ENCODE results near the gene INAFM1.
A peak's percentile ranks its signal among the peaks of the same experiment; 100 is the strongest.

INAFM1 gene

GRCh38 chr19:47310323-47310722 lies 35.6 kb downstream of the INAFM1 start:
- no peak for DNase-seq (ENCODE audit: low spot score)

DNA sequence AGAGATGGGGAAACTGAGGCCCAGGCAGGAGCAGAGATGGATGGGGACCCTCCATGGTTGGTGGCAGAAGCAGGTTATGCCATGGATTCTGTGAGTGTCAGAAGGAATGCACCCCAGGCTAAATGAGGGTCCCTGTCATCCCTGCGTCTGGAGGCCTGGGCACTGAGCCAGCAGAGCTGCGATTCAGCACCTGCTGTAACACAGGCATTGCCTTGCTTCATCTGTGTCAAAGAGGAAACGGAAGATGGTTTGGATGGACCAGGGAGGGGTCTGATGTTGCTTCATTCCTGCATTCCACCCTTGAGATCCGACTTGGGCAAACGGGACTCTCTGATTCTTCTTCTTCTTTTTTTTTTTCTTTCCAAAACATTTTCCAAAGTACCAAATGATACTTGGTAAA lies 36.1 kb downstream of the INAFM1 start:
- DNase-seq (ENCODE audit: low spot score) = no peak

DNA sequence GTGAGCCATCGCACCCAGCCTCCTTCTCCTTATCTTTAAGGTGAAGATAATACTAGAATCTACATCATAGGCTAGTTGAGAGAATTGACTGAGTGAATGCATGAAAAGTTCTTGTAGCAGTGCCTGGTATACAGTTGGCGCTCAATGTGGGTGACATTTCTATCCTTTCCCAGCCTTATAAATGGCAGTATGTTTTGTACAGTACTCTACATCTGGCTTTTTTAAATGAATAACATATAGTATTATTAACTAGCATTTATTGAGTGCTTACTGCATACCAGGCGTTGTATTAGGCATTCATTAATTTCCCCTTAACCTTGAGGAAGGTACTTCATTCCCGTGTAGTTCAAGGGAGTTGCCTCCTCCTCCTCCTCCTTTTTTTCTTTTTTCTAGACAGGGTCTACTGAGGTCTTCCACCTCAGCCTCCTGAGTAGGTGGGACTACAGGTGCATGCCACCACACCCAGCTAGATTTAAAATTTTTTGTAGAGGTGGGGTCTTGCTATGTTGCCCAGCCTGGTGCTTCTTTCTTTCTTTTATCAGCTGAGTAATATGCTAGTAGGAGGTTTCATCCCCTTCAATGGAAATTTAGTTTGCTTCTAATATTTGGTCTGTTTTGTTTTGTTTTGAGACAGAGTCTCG lies 37.8 kb downstream of the INAFM1 start:
- DNase-seq (ENCODE audit: low spot score) = no peak

- no peak for DNase-seq (ENCODE audit: low spot score)
These were observed 39.1 kb downstream of the INAFM1 start for GRCh38 chr19:47313754-47314295.

GRCh38 chr19:47315125-47315821 lies 40.6 kb downstream of the INAFM1 start:
- DNase-seq (ENCODE audit: low spot score) = peak; percentile 12

DNA sequence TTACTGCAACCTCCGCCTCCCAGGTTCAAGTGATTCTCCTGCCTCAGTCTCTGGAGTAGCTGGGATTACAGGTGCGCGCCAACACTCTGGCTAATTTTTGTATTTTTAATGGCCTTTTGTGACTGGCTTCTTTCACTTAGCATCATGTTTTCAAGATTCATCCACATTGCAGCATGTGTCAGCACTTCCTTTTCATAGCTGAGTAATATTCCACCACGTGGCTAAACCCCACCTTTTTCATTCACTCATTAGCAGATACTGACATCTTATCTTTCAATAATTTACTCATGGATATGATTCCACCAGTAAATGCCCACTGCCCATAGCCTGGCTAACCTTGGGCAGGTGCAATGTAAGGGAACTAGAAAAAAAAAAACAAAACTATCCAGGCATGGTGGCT lies 41.8 kb downstream of the INAFM1 start:
- DNase-seq (ENCODE audit: low spot score) = no peak

- no peak for DNase-seq (ENCODE audit: low spot score)
These were observed 45.5 kb downstream of the INAFM1 start for GRCh38 chr19:47319923-47320871.

GRCh38 chr19:47321630-47322029 lies 46.9 kb downstream of the INAFM1 start:
- no peak for DNase-seq (ENCODE audit: low spot score)

DNA sequence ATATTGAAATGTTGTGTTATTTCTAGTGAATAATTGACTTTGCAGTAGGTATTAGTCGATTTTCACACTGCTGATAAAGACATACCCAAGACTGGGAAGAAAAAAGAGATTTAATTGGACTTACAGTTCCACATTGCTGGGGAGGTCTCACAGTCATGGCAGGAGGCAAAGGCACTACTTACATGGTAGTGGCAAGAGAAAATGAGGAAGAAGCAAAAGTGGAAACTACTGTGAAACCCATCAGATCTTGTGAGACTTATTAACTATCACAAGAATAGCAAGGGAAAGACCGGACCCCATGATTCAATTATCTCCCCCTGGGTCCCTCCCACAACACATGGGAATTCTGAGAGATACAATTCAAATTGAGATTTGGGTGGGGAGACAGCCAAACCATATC lies 47.4 kb downstream of the INAFM1 start:
- DNase-seq (ENCODE audit: low spot score) = no peak

GRCh38 chr19:47323409-47323808 lies 48.7 kb downstream of the INAFM1 start:
- DNase-seq (ENCODE audit: low spot score) = no peak

- DNase-seq (ENCODE audit: low spot score) = no peak
These were observed 49.2 kb downstream of the INAFM1 start for GRCh38 chr19:47323872-47324271.

DNA sequence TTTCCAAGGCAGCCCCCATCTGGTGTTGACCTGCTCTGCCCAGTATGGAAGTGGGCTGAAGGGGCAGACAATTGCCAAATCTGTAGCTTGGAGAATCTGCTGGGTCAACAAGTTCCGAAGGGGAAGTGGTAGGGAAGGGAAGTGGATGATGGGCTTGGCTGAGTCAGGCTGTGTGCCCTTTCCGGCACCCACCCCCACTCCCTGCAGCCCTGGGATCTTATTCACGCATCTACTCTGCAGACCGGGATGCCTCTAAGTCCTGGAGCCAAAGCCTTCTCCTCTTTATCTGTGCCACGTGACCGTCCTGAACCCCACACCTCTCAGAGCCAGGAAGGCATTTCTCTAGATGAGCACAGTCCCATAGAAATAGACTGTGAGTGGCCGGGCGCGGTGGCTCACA lies 49.8 kb downstream of the INAFM1 start:
- DNase-seq (ENCODE audit: low spot score) = no peak

All from activated CD4-positive, alpha-beta T cell treated with anti-CD3 and anti-CD28 coated beads, Interleukin-2, Interleukin-4, amounts not matched to agents 100 ng/mL and 50 ng/mL, durations not matched to agents 16 hours and 8 hours (primary cell).